ENCODE results near the gene WSCD2.

- TF ChIP-seq CTCF (optimal IDR thresholded peaks at IDR 0.05 in 1 of 3, IDR thresholded peaks at IDR 0.05 in 1 of 3, conservative IDR thresholded peaks at IDR 0.05 in 1 of 3; ENCODE audit: extremely low read depth in 1 of 3, insufficient read depth in 2 of 3, low read length in 3 of 3) (no peak), EZH2 (IDR thresholded peaks at IDR 0.05; ENCODE audit: low read length) (no peak)
Observed at GRCh38 chr12:108109954-108110353, 19.1 kb upstream of the WSCD2 start.
